ENCODE measurements around the gene DYDC2. TPM values are rescaled to one million over a fixed set of nuclear protein-coding genes. Genes with fewer than 3 reads are reported as not detected.
A peak's percentile ranks its signal among the peaks of the same experiment; 100 is the strongest.

DYDC2 gene
- total and polyA plus RNA-seq, 9 of the 15 experiments (the other 6 are each of a cell fraction or from before 2014, with no cell fraction given), result 0.06 to 0.34 (median 0.15) TPM; not detected in 5

GRCh38 chr10:80394358-80394916 is 37.9 kb downstream of the DYDC2 start (continued):
- TF ChIP-seq ELK1 (CRISPR knock-in tag; IDR thresholded peaks at IDR 0.05) (no peak), OTX1 (CRISPR knock-in tag; IDR thresholded peaks at IDR 0.05) (no peak), FOXK1 (CRISPR knock-in tag; IDR thresholded peaks at IDR 0.05; ENCODE audit: borderline replicate concordance) (no peak), HDAC6 (IDR thresholded peaks at IDR 0.05; ENCODE audit: low read depth, low read length) (no peak), SIRT6 (IDR thresholded peaks at IDR 0.05; ENCODE audit: low read depth, low read length) (no peak), TCF7L2 (IDR thresholded peaks at IDR 0.05; ENCODE audit: low read depth, low read length) (no peak), BACH1 (tag; IDR thresholded peaks at IDR 0.05) (no peak)

- WGBS (ENCODE audit: insufficient coverage, low coverage, missing lambda C conversion rate), result 3% methylated on average over 2 of the region's 2 CpGs
- intact Hi-C loops (cut with micrococcal nuclease), result no loop called here
- H3K9me1 ChIP-seq (ENCODE audit: control insufficient read depth, insufficient read depth, low read length), result no peaks in the 10 kb centered on the region
- no peak overlapping the region for H2AFZ ChIP-seq (ENCODE audit: low read depth, low read length)
- H3K27me3 ChIP-seq (ENCODE audit: control insufficient read depth in 2 of 2, insufficient read depth in 2 of 2, low read length in 2 of 2), result peaks cover 11 to 42% of the 10 kb centered on the region in 2 experiments
- in situ Hi-C loops (cut with MboI), result no loop called here
- H3K9me3 ChIP-seq (replicated peaks; ENCODE audit: control insufficient read depth, insufficient read depth, low read depth, low read length), result no peaks in the 10 kb centered on the region
- FAIRE-seq (no peak), ATAC-seq (no peak), DNase-seq (ENCODE audit: extremely low read depth in 1 of 4, low spot score in 3 of 4) (peak in 1 of 4 experiments; percentile 4)
- H3K27ac ChIP-seq (ENCODE audit: extremely low read depth, low read depth, low read length), result no peak overlapping the region
- H3K79me2 ChIP-seq (ENCODE audit: control insufficient read depth, insufficient read depth, low read length), result no peaks in the 10 kb centered on the region
- no peaks in the 10 kb centered on the region for H3K4me1 ChIP-seq (replicated peaks in 1 of 2; ENCODE audit: control insufficient read depth in 2 of 2, insufficient read depth in 2 of 2, low read length in 2 of 2)
- no TSS peak for BruUV-seq (replicated peaks)
- ChIA-PET POLR2A (interaction anchor here (0.7 to 1.7 kb wide), 4 partner anchors 9 to 102 kb away, joined by 3 to 4 read pairs (median 3); no protein-coding TSS in a partner anchor), CTCF (ENCODE audit: low intra/inter-chr PET ratio) (no interaction called here)
- no peak overlapping the region for H3K4me3 ChIP-seq
- H3K36me3 ChIP-seq (ENCODE audit: control insufficient read depth, insufficient read depth, low read length), result no peaks in the 10 kb centered on the region
- H3K9ac ChIP-seq (ENCODE audit: insufficient read depth in 1 of 2, low read depth in 2 of 2, low read length in 2 of 2), result no peak overlapping the region
- no peak overlapping the region for H3K4me2 ChIP-seq (ENCODE audit: insufficient read depth, low read length)
- H4K20me1 ChIP-seq (replicated peaks; ENCODE audit: control insufficient read depth, insufficient read depth, low read length), result no peaks in the 10 kb centered on the region
- TF ChIP-seq MCM3 (IDR thresholded peaks at IDR 0.05), result no peak
- no peak for TF ChIP-seq EHMT2 (IDR thresholded peaks at IDR 0.05)
- peak; percentile 73; the same call in 1 of the 2 replicates for TF ChIP-seq CTBP1 (IDR thresholded peaks at IDR 0.05; ENCODE audit: borderline replicate concordance)
- TF ChIP-seq, protein P1, sequence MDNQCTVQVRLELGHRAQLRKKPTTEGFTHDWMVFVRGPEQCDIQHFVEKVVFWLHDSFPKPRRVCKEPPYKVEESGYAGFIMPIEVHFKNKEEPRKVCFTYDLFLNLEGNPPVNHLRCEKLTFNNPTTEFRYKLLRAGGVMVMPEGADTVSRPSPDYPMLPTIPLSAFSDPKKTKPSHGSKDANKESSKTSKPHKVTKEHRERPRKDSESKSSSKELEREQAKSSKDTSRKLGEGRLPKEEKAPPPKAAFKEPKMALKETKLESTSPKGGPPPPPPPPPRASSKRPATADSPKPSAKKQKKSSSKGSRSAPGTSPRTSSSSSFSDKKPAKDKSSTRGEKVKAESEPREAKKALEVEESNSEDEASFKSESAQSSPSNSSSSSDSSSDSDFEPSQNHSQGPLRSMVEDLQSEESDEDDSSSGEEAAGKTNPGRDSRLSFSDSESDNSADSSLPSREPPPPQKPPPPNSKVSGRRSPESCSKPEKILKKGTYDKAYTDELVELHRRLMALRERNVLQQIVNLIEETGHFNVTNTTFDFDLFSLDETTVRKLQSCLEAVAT (IDR thresholded peaks at IDR 0.05), result no peak
- TF ChIP-seq TRIM24 (IDR thresholded peaks at IDR 0.05), result peak; percentile 27 to 67; a peak in 2 of 4 replicates
- TF ChIP-seq CEBPG (CRISPR knock-in tag; IDR thresholded peaks at IDR 0.05), result peak; percentile 28; the same call in 1 of the 2 replicates
- TF ChIP-seq CEBPG (tag; conservative IDR thresholded peaks at IDR 0.05 in 1 of 2, IDR thresholded peaks at IDR 0.05 in 1 of 2), result peak; percentile 39 to 80; a peak in 3 of 4 replicates
- no peak for TF ChIP-seq CREBBP (IDR thresholded peaks at IDR 0.05; ENCODE audit: low read depth, low read length)
- TF ChIP-seq ZNF551 (CRISPR knock-in tag; IDR thresholded peaks at IDR 0.05), result no peak
- peak; percentile 38; the same call in 1 of the 2 replicates for TF ChIP-seq ATF3 (IDR thresholded peaks at IDR 0.05)
- no peak for TF ChIP-seq ATF3 (CRISPR knock-in tag; conservative IDR thresholded peaks at IDR 0.05)
Measured at GRCh38 chr10:80397014-80397413, 40.4 kb downstream of the DYDC2 start.
